ENCODE measurements around the gene ADK.
"Not testable (repeated sequence)": the region's sequence is repeated elsewhere in the genome, so short reads cannot be mapped to it uniquely, and the experiment has no call there.

ADK gene

GRCh38 chr10:74187237-74187636, 36.2 kb downstream of the ADK start:
- no peak for DNase-seq

- DNase-seq: not testable (repeated sequence)
Measured at GRCh38 chr10:74188617-74189016, 37.6 kb downstream of the ADK start.

- DNase-seq: no peak
Measured at GRCh38 chr10:74189999-74190421, 39.0 kb downstream of the ADK start.

- DNase-seq: no peak
Measured at GRCh38 chr10:74190494-74190893, 39.5 kb downstream of the ADK start.

- DNase-seq: no peak
Measured at GRCh38 chr10:74194545-74194944, 43.5 kb downstream of the ADK start.

GRCh38 chr10:74194999-74195398, 44.0 kb downstream of the ADK start:
- DNase-seq: no peak

- DNase-seq: no peak
Measured at GRCh38 chr10:74199315-74199714, 48.3 kb downstream of the ADK start.

GRCh38 chr10:74202356-74202755, 51.3 kb downstream of the ADK start:
- no peak for DNase-seq

- no peak for DNase-seq
Measured at GRCh38 chr10:74206746-74207145, 55.7 kb downstream of the ADK start.

- DNase-seq: no peak
Measured at GRCh38 chr10:74207691-74208480, 56.9 kb downstream of the ADK start.

- DNase-seq: no peak
Measured at GRCh38 chr10:74208997-74209396, 58.0 kb downstream of the ADK start.

GRCh38 chr10:74213019-74213418, 62.0 kb downstream of the ADK start:
- no peak for DNase-seq

GRCh38 chr10:74213571-74214162, 62.6 kb downstream of the ADK start:
- peak in 1 of 2 donors; percentile 21 for DNase-seq

- not testable (repeated sequence) for DNase-seq
Measured at GRCh38 chr10:74217110-74217509, 66.1 kb downstream of the ADK start.

- not testable (repeated sequence) for DNase-seq
Measured at GRCh38 chr10:74222467-74222866, 71.4 kb downstream of the ADK start.

- no peak for DNase-seq
Measured at GRCh38 chr10:74223755-74224529, 72.9 kb downstream of the ADK start.

- DNase-seq: no peak
Measured at GRCh38 chr10:74227697-74228424, 76.8 kb downstream of the ADK start.

- DNase-seq: no peak
Measured at GRCh38 chr10:74231375-74231774, 80.4 kb downstream of the ADK start.

GRCh38 chr10:74233281-74233680, 82.3 kb downstream of the ADK start:
- no peak for DNase-seq

- no peak for DNase-seq
Measured at GRCh38 chr10:74234569-74234968, 83.5 kb downstream of the ADK start.

- no peak for DNase-seq
Measured at GRCh38 chr10:74238031-74238431, 87.0 kb downstream of the ADK start.

- no peak for DNase-seq
Measured at GRCh38 chr10:74238516-74238915, 87.5 kb downstream of the ADK start.

- DNase-seq: no peak
Measured at GRCh38 chr10:74243067-74243466, 92.0 kb downstream of the ADK start.

Data from stimulated activated CD4-positive, alpha-beta T cell treated with anti-CD3 and anti-CD28 coated beads, Interleukin-2, amount 100 ng/mL, for 48 hours (primary cell).